SK-N-SH (cell line): ENCODE results near the gene METTL23. TPM values are rescaled to one million over a fixed set of nuclear protein-coding genes. Genes with fewer than 3 reads are reported as not detected.
"Not testable (repeated sequence)": the region's sequence is repeated elsewhere in the genome, so short reads cannot be mapped to it uniquely, and the experiment has no call there.

Experiments
- CTCF ChIA-PET: fragments of 300-600, 350-600 bp; formaldehyde crosslinking; extraction: SDS; loops from one replicate; lab custom pipeline; 2021; lab: Yijun Ruan, JAX
- POLR2A ChIA-PET: fragments of 350-600 bp; sonication (Branson Sonifier 250); formaldehyde crosslinking; extraction: SDS; loops from one replicate; lab custom pipeline; 2020; ENCODE audit warnings: antibody characterized with exemption, inconsistent platforms; lab: Yijun Ruan, JAX
- DNase-seq: peaks from one replicate; pipeline ENCODE4 v3.0.0; 2012
- H2AFZ ChIP-seq: fragments of 200-600 bp; sonication (generic); 2 replicates; pipeline ENCODE4 v1.8.1; 2016; ENCODE audit warnings: antibody characterized with exemption, mild to moderate bottlenecking, low read depth
- H3F3A ChIP-seq: fragments of 200-600 bp; sonication (generic); replicated peaks from 2 replicates; pipeline ENCODE3; 2016; ENCODE audit warnings: antibody characterized with exemption, mild to moderate bottlenecking; ENCODE audit not compliant: insufficient read depth
- H3K27ac ChIP-seq, 2 experiments: fragments of 200-500 bp in 1 of 2; fragments of 200-600 bp in 1 of 2; sonication (Bioruptor generic) in 1 of 2; sonication (generic), shearing (Covaris generic) in 1 of 2; 2 replicates each; pipeline versions ENCODE4 v1.5.1 to v1.6.1; 2014 to 2016; ENCODE audit warnings: low read depth in 2 of 2, inconsistent platforms in 1 of 2, low read length in 1 of 2, mild to moderate bottlenecking in 1 of 2, mixed read lengths in 1 of 2
- H3K27me3 ChIP-seq: fragments of 200-600 bp; sonication (generic), shearing (Covaris generic); 2 replicates; pipeline ENCODE4 v1.6.1; 2016; ENCODE audit warnings: mixed run types; ENCODE audit not compliant: insufficient read depth
- H3K36me3 ChIP-seq, 2 experiments: fragments of 200-500 bp in 1 of 2; fragments of 200-600 bp in 1 of 2; sonication (Bioruptor generic) in 1 of 2; sonication (generic) in 1 of 2; replicated peaks in 1 of 2; 2 replicates each; pipeline versions ENCODE3 to v1.5.1; 2014 to 2016; ENCODE audit warnings: low read length in 1 of 2, mild to moderate bottlenecking in 1 of 2; ENCODE audit not compliant: insufficient read depth in 2 of 2, control insufficient read depth in 1 of 2
- H3K4me1 ChIP-seq, 2 experiments: fragments of 200-500 bp in 1 of 2; fragments of 200-600 bp in 1 of 2; sonication (Bioruptor generic) in 1 of 2; sonication (generic), shearing (Covaris generic) in 1 of 2; 2 replicates each; pipeline versions ENCODE4 v1.5.1 to v1.6.1; 2014 to 2016; ENCODE audit warnings: low read depth in 1 of 2, low read length in 1 of 2, mixed run types in 1 of 2; ENCODE audit not compliant: insufficient read depth in 2 of 2, control insufficient read depth in 1 of 2
- H3K4me2 ChIP-seq: fragments of 200-600 bp; sonication (generic), shearing (Covaris generic); 2 replicates; pipeline ENCODE4 v1.6.1; 2017; ENCODE audit warnings: mixed run types
- H3K4me3 ChIP-seq, 2 experiments: fragments of 200-500 bp in 1 of 2; fragments of 200-600 bp in 1 of 2; sonication (Bioruptor generic) in 1 of 2; sonication (generic), shearing (Covaris generic) in 1 of 2; 2 replicates each; pipeline versions ENCODE4 v1.5.1 to v1.8.1; 2014 to 2016; ENCODE audit warnings: low read depth in 2 of 2, inconsistent platforms in 1 of 2, low read length in 1 of 2, mild to moderate bottlenecking in 1 of 2, mixed read lengths in 1 of 2, moderate library complexity in 1 of 2
- H3K79me2 ChIP-seq: fragments of 200-600 bp; sonication (generic); 2 replicates; pipeline ENCODE4 v1.8.1; 2017; ENCODE audit warnings: mild to moderate bottlenecking; ENCODE audit not compliant: insufficient read depth
- H3K9ac ChIP-seq: fragments of 200-600 bp; sonication (generic); 2 replicates; pipeline ENCODE4 v1.6.1; 2017; ENCODE audit warnings: mixed run types
- H3K9me2 ChIP-seq: fragments of 200-600 bp; sonication (generic); 2 replicates; pipeline ENCODE4 v1.6.1; 2017; ENCODE audit warnings: mixed run types
- H3K9me3 ChIP-seq: fragments of 200-600 bp; sonication (generic); 2 replicates; pipeline ENCODE4 v1.6.1; 2017; ENCODE audit warnings: mixed run types, mild to moderate bottlenecking, moderate library complexity
- H4K20me1 ChIP-seq: fragments of 200-600 bp; sonication (generic); 2 replicates; pipeline ENCODE4 v1.6.1; 2017; ENCODE audit warnings: mild to moderate bottlenecking, mixed run types; ENCODE audit not compliant: insufficient read depth
- ELF1 ChIP-seq: IDR thresholded peaks from 2 replicates; pipeline ENCODE4 v1.4.0; 2012
- EP300 ChIP-seq, 2 experiments: IDR thresholded peaks; 2 replicates each; pipeline versions ENCODE4 v1.4.0 to v1.6.1; 2012; ENCODE audit warnings: borderline replicate concordance in 1 of 2, low read depth in 1 of 2, low read length in 1 of 2
- FOSL2 ChIP-seq: IDR thresholded peaks from 2 replicates; pipeline ENCODE4 v1.4.0; 2012; ENCODE audit warnings: low read depth, mild to moderate bottlenecking, moderate library complexity, borderline replicate concordance
- GABPA ChIP-seq: IDR thresholded peaks from 2 replicates; pipeline ENCODE4 v1.4.0; 2012; ENCODE audit warnings: low read depth, mild to moderate bottlenecking
- MXI1 ChIP-seq: IDR thresholded peaks from 2 replicates; pipeline ENCODE4 v1.6.1; 2012; ENCODE audit warnings: mild to moderate bottlenecking, low read depth, low read length, improper control_type of control experiment
- NFIC ChIP-seq: IDR thresholded peaks from 2 replicates; pipeline ENCODE4 v1.4.0; 2012; ENCODE audit warnings: borderline replicate concordance
- RAD21 ChIP-seq: IDR thresholded peaks from 2 replicates; pipeline ENCODE4 v1.6.1; 2012; ENCODE audit warnings: mild to moderate bottlenecking, low read length
- RCOR1 ChIP-seq: fragments of 150-350 bp; IDR thresholded peaks from 2 replicates; pipeline ENCODE4 v1.6.1; 2017; ENCODE audit warnings: antibody characterized with exemption, low read length
- RFX5 ChIP-seq: IDR thresholded peaks from 2 replicates; pipeline ENCODE4 v1.6.1; 2012; ENCODE audit warnings: mild to moderate bottlenecking, improper control_type of control experiment, low read length
- SIN3A ChIP-seq: IDR thresholded peaks from 2 replicates; pipeline ENCODE4 v1.6.1; 2012; ENCODE audit warnings: low read depth, mild to moderate bottlenecking, low read length, moderate library complexity, borderline replicate concordance
- TAF1 ChIP-seq: IDR thresholded peaks from 2 replicates; pipeline ENCODE4 v1.6.1; 2012; ENCODE audit warnings: low read depth, mild to moderate bottlenecking, low read length, moderate library complexity, borderline replicate concordance
- TCF12 ChIP-seq: IDR thresholded peaks from 2 replicates; pipeline ENCODE4 v1.4.0; 2012
- TEAD4 ChIP-seq: IDR thresholded peaks from 2 replicates; pipeline ENCODE4 v1.4.0; 2012; ENCODE audit warnings: mild to moderate bottlenecking, borderline replicate concordance; ENCODE audit not compliant: insufficient read depth
- WGBS: methylation state at CpG from one replicate; pipeline ENCODE4 v1.1.6; 2017; ENCODE audit warnings: low lambda C conversion rate; 5-methylcytosine and 5-hydroxymethylcytosine counted together
- polyA plus RNA-seq, 3 experiments: library from polyadenylated mRNA; depleted of rRNA; stranded (reverse); fragments of >200 nt; gene quantifications; 2 replicates each; pipeline ENCODE4 v1.2.3, GENCODE V29; 2012
- TF ChIP-seq, protein P1 (sequence below): fragments of 200-600 bp; sonication (generic); IDR thresholded peaks from 2 replicates; pipeline ENCODE4 v1.6.1; 2017; ENCODE audit warnings: antibody characterized with exemption, mild to moderate bottlenecking, moderate library complexity
- TF ChIP-seq, protein P2 (sequence below): IDR thresholded peaks from 2 replicates; pipeline ENCODE4 v1.4.0; 2012; ENCODE audit warnings: low read depth

Gene METTL23
- polyA plus RNA-seq, 1 of the 3 experiments (the other 2 are of a cell fraction) = 75.9 TPM

DNA sequence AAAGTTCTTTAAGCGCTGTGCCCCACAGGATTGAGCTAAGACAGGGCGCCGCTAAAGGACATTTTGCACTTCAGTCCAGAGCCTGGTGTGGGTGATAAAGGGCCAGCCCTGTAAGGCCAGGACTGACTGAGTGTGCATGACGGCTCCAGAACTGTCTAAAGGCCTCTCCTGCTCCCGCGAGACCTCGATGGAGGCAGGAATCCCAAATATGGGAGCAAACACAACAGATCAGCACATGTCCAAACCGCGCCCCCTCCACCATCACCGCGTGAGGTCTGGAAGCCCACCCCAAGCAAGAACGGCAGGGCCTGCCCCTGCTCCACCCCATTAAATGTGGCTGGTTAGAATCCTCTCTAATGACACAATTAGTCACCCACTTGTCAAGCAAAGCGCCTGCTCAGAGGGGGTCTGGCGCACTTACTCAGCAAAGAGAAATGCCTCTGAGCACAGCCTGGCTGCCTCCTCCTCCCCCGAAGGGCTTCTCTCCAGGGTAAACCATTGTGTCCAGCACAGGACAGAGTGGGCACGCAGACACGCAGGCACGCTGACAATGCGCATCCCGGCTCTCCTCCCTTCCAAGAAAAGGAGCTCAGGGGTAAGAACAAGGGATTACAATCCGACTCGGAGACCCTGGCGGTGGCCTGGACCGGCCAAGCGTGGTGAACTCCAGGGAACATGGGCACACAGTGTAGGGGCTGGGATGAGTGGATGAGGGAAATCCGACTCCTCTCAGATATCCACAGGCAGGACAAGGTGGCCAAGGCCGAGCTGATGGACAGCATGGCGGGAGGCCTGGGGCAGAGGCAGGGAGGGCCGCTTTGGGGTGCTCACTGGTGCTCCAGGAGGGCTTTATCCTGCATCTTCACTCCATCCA, 17.3 kb upstream of the METTL23 start (continued):
- TF ChIP-seq, protein P1, sequence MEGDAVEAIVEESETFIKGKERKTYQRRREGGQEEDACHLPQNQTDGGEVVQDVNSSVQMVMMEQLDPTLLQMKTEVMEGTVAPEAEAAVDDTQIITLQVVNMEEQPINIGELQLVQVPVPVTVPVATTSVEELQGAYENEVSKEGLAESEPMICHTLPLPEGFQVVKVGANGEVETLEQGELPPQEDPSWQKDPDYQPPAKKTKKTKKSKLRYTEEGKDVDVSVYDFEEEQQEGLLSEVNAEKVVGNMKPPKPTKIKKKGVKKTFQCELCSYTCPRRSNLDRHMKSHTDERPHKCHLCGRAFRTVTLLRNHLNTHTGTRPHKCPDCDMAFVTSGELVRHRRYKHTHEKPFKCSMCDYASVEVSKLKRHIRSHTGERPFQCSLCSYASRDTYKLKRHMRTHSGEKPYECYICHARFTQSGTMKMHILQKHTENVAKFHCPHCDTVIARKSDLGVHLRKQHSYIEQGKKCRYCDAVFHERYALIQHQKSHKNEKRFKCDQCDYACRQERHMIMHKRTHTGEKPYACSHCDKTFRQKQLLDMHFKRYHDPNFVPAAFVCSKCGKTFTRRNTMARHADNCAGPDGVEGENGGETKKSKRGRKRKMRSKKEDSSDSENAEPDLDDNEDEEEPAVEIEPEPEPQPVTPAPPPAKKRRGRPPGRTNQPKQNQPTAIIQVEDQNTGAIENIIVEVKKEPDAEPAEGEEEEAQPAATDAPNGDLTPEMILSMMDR = no peak
- TF ChIP-seq NFIC = peak; percentile 39; the same call in 1 of the 2 replicates
- peak; percentile 89 for TF ChIP-seq FOSL2
- TF ChIP-seq TAF1 = peak; percentile 66; the same call in 1 of the 2 replicates
- peak; percentile 90 for TF ChIP-seq MXI1
- TF ChIP-seq RFX5 = no peak
- no peak for TF ChIP-seq RAD21
- TF ChIP-seq ELF1 = no peak
- TF ChIP-seq TEAD4 = peak; percentile 67
- TF ChIP-seq GABPA = no peak
- peak in 1 of 2 experiments; percentile 76; a peak in 1 of 4 replicates for TF ChIP-seq EP300 (IDR thresholded peaks at IDR 0.05; ENCODE audit: borderline replicate concordance in 1 of 2, low read depth in 1 of 2, low read length in 1 of 2)
- peak; percentile 88 for TF ChIP-seq TCF12
- TF ChIP-seq RCOR1 = no peak; the same call in 1 of the 2 replicates
- TF ChIP-seq, all 33 proteins: peak for 18

DNA sequence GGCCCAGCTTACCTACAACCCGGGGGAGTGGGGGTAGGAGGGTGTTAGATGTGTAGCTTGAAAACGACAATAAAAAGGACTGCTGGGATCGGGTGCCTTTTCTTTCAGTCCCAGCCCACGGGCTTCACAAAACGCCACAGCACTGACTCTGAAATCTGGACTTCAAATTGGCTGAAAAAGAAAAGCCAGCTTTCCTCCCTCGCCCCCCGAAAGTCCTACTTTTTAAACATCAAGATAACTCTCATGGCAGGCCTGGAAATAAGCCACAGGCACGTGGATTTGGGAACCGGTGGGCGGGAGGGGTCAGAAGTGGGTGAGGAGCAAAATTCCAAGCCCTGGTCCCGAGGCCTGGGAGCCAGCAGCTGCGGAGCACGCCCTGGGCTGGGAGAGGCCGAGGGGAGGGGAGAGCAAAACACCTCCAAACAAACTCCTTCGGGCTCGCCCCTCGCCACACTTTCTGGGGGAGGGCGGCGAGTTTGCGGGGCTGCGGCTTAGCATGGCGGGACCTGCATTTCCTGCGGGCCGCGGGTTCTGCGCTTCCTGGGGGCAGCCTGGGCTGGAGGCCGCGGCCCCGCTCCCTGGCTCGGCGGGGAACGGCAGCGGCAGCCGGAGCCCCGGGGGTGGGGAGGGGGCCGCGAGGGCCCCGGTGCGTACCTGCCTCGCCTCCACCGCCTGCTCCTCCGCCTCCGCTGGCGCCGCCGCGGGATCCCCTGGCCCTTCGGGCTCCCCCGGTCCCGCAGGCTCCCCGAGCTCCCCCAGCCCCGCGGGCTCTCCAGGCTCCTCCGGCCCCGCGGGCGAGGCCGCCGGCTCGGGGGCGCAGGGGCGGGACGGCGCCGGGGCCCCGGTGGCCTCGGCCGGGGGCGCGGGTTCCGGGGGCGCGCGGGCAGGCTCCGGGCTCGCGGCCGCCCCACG, 16.4 kb upstream of the METTL23 start:
- Histone ChIP-seq H3K79me2 (peaks cover 89% of the 10 kb centered on the region), H3K4me1 (peaks cover 17 to 33% of the 10 kb centered on the region in 2 experiments), H3K9ac (peak overlapping the region; percentile 85), H3F3A (peaks cover 31% of the 10 kb centered on the region), H3K4me3 (peak overlapping the region; percentile 72 to 89), H3K4me2 (peak overlapping the region; percentile 96), H4K20me1 (peaks cover 31% of the 10 kb centered on the region), H3K36me3 (peaks cover 14 to 22% of the 10 kb centered on the region in 2 experiments), H3K27ac (peak overlapping the region; percentile 88 to 95)
- H3K9me2 ChIP-seq, H2AFZ ChIP-seq, H3K27me3 ChIP-seq, H3K9me3 ChIP-seq: not testable (repeated sequence)
- TF ChIP-seq SIN3A (0 out of 2 replicates have a peak, but pooled peaks have one; percentile 31), MXI1 (peak; percentile 86)
- TF ChIP-seq, protein P2, sequence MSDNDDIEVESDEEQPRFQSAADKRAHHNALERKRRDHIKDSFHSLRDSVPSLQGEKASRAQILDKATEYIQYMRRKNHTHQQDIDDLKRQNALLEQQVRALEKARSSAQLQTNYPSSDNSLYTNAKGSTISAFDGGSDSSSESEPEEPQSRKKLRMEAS = peak; percentile 79; the same call in 1 of the 2 replicates
- DNase-seq = peak; percentile 77
- WGBS = 4% methylated on average over 14 of the region's 79 CpGs
- CTCF ChIA-PET = interaction anchor here (1.0 to 14.3 kb wide), 18 partner anchors 9 to 357 kb away, joined by 3 to 255 read pairs (median 4); partner anchors contain the start of genes JMJD6 and METTL23
- POLR2A ChIA-PET = interaction anchor here (0.8 to 2.3 kb wide), 9 partner anchors 9 to 166 kb away, joined by 3 to 14 read pairs (median 3); partner anchors contain the start of gene SRSF2
